ENCODE data around the gene FAM107A. TPM values are rescaled to one million over a fixed set of nuclear protein-coding genes. Genes with fewer than 3 reads are reported as not detected.
A peak's percentile ranks its signal among the peaks of the same experiment; 100 is the strongest.
"Not testable (repeated sequence)": the region's sequence is repeated elsewhere in the genome, so short reads cannot be mapped to it uniquely, and the experiment has no call there.

The FAM107A gene
- total RNA-seq, 1 donor from 2014 or later, result not detected

DNA sequence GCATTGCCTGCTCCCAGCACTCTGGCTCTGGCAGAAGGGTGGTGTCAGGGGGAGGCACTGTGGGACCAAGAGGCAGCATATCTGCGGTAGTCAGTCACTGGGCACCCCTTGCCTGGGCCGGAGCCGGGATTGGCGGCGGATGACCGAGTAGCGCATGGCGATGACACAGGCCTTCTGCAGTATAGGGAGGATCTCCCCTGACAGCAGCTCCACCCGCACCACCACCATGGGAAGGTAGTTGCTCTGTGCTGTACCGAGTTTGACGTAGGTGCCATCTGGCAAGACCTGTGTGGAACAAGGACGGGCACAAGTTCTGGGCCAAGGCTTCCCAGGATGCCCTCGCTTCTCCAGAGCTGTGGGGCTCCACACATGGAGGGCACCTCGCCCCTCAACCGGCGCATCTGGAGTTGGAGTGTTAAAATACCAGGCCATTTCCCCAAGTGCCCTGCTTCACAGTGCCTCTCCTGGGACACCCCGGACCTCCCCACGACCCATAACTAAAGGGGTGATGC lies 46.8 kb downstream of the FAM107A start:
- Mint-ChIP-seq H3K4me3 (ENCODE audit: low read depth) (no peak overlapping the region), H3K36me3 (ENCODE audit: insufficient read depth) (peaks cover 1% of the 10 kb centered on the region), H3K27ac (no peak overlapping the region), H3K4me1 (ENCODE audit: low read depth) (peaks cover 1% of the 10 kb centered on the region), H3K9me3 (ENCODE audit: low read depth) (no peaks in the 10 kb centered on the region), H3K27me3 (peaks cover 4% of the 10 kb centered on the region)
- no peak for DNase-seq (ENCODE audit: low spot score, unreplicated experiment)
- TF ChIP-seq CTCF (IDR thresholded peaks at IDR 0.05; ENCODE audit: unreplicated experiment), result no peak

GRCh38 chr3:58529516-58530353 lies 47.5 kb downstream of the FAM107A start:
- Mint-ChIP-seq H3K36me3 (ENCODE audit: insufficient read depth) (peaks cover 1% of the 10 kb centered on the region), H3K27me3 (peaks cover 6% of the 10 kb centered on the region), H3K27ac (no peak overlapping the region), H3K4me3 (ENCODE audit: low read depth) (no peak overlapping the region), H3K9me3 (ENCODE audit: low read depth) (no peaks in the 10 kb centered on the region), H3K4me1 (ENCODE audit: low read depth) (peaks cover 1% of the 10 kb centered on the region)
- TF ChIP-seq CTCF (IDR thresholded peaks at IDR 0.05; ENCODE audit: unreplicated experiment), result peak; percentile 54
- peak; percentile 29 for DNase-seq (ENCODE audit: low spot score, unreplicated experiment)

DNA sequence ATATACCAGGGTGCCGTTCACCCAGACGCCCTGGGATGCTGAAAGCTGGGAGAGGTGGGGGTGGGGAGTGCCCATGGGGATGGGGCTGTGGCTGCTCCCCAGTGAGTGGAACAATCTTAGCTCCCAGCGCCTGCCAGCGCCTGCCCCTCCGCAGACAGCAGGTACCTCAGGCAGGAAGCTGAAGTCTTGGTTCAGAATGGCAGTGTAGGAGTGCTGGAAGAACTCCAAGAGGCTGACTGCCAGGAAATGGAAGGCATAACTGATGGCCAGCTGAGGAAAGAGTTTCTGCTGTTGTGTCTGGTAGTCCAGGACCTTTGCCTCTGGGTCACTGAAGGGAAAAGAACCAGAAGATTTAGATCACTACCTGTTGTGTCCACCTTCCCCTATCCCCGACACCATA lies 48.6 kb downstream of the FAM107A start:
- Mint-ChIP-seq H3K27ac (no peak overlapping the region), H3K4me3 (ENCODE audit: low read depth) (no peak overlapping the region), H3K9me3 (ENCODE audit: low read depth) (no peaks in the 10 kb centered on the region), H3K4me1 (ENCODE audit: low read depth) (peaks cover 1% of the 10 kb centered on the region), H3K27me3 (peaks cover 6% of the 10 kb centered on the region), H3K36me3 (ENCODE audit: insufficient read depth) (peaks cover 1% of the 10 kb centered on the region)
- no peak for DNase-seq (ENCODE audit: low spot score, unreplicated experiment)
- TF ChIP-seq CTCF (IDR thresholded peaks at IDR 0.05; ENCODE audit: unreplicated experiment), result no peak

DNA sequence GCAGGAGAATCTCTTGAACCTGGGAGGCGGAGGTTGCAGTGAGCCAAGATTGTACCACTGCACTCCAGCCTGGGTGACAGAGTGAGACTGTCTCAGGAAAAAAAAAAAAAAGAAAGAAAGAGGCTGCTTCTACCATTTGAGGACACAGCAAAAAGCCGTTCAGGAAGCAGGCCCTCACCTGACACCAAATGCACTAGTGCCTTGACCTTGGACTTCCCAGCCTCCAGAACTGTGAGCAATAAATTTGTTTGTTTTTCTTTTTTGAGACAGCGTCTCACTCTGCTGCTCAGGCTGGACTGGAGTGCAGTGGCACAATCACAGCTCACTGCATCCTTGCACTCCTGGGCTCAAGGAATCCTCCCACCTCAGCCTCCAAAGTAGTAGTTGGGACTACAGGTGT lies 49.8 kb downstream of the FAM107A start:
- not testable (repeated sequence) for H3K27me3 Mint-ChIP-seq

GRCh38 chr3:58526515-58526957 lies 50.7 kb downstream of the FAM107A start:
- Mint-ChIP-seq H3K9me3 (ENCODE audit: low read depth) (no peaks in the 10 kb centered on the region), H3K4me3 (ENCODE audit: low read depth) (no peak overlapping the region), H3K4me1 (ENCODE audit: low read depth) (peaks cover 12% of the 10 kb centered on the region), H3K36me3 (ENCODE audit: insufficient read depth) (peaks cover 1% of the 10 kb centered on the region), H3K27ac (no peak overlapping the region), H3K27me3 (peaks cover 6% of the 10 kb centered on the region)
- DNase-seq (ENCODE audit: low spot score, unreplicated experiment), result no peak
- no peak for TF ChIP-seq CTCF (IDR thresholded peaks at IDR 0.05; ENCODE audit: unreplicated experiment)

More for the DNA sequence above, 49.8 kb downstream of the FAM107A start:
- not testable (repeated sequence) for H3K36me3 Mint-ChIP-seq (ENCODE audit: insufficient read depth); DNase-seq (ENCODE audit: low spot score, unreplicated experiment); H3K4me1 Mint-ChIP-seq (ENCODE audit: low read depth); H3K4me3 Mint-ChIP-seq (ENCODE audit: low read depth); H3K9me3 Mint-ChIP-seq (ENCODE audit: low read depth); H3K27ac Mint-ChIP-seq
